Neural progenitor cell (in vitro differentiated cells): ENCODE data around the gene MBOAT1. TPM values are rescaled to one million over a fixed set of nuclear protein-coding genes. Genes with fewer than 3 reads are reported as not detected.

Source experiments
- DNase-seq: peaks from one replicate; pipeline ENCODE4 v3.0.0-alpha.2; 2016; ENCODE audit warnings: low spot score
- H2AFZ ChIP-seq: fragments of 200-600 bp; sonication (generic); replicated peaks from 2 replicates; pipeline ENCODE4 v1.6.1; 2016; ENCODE audit warnings: antibody characterized with exemption
- H3F3A ChIP-seq: fragments of 200-600 bp; sonication (generic); 2 replicates; pipeline ENCODE4 v1.6.1; 2016; ENCODE audit warnings: antibody characterized with exemption, low read depth
- H3K27ac ChIP-seq: fragments of 200-600 bp; sonication (generic); 2 replicates; pipeline ENCODE4 v1.5.1; 2016; ENCODE audit warnings: mild to moderate bottlenecking
- H3K27me3 ChIP-seq: fragments of 200-600 bp; sonication (generic); 2 replicates; pipeline ENCODE4 v1.6.1; 2016; ENCODE audit warnings: mild to moderate bottlenecking, moderate library complexity
- H3K36me3 ChIP-seq: fragments of 200-600 bp; sonication (generic); 2 replicates; pipeline ENCODE4 v1.5.1; 2016
- H3K4me1 ChIP-seq: fragments of 200-600 bp; sonication (generic); 2 replicates; pipeline ENCODE4 v1.6.1; 2016; ENCODE audit warnings: mixed run types
- H3K4me2 ChIP-seq: fragments of 200-600 bp; sonication (generic); 2 replicates; pipeline ENCODE4 v1.6.1; 2016
- H3K4me3 ChIP-seq: fragments of 200-600 bp; sonication (generic); 2 replicates; pipeline ENCODE4 v1.5.1; 2016
- H3K79me2 ChIP-seq: fragments of 200-600 bp; sonication (generic); 2 replicates; pipeline ENCODE4 v1.6.1; 2016; ENCODE audit warnings: low read depth
- H3K9ac ChIP-seq: fragments of 200-600 bp; sonication (generic); 2 replicates; pipeline ENCODE4 v1.6.1; 2016
- H3K9me3 ChIP-seq: fragments of 200-600 bp; sonication (generic); 2 replicates; pipeline ENCODE4 v1.5.1; 2016; ENCODE audit warnings: low read depth
- H4K20me1 ChIP-seq: fragments of 200-600 bp; sonication (generic); 2 replicates; pipeline ENCODE4 v1.6.1; 2016; ENCODE audit warnings: low read depth
- H3K27ac Mint-ChIP-seq: 3 replicates; pipeline ENCODE4 v1.8.0; 2021; ENCODE audit warnings: mixed read lengths
- H3K27me3 Mint-ChIP-seq: 2 replicates; pipeline ENCODE4 v1.8.0; 2022; ENCODE audit warnings: low read depth, mild to moderate bottlenecking, inconsistent platforms, moderate library complexity, mixed read lengths; ENCODE audit not compliant: insufficient read depth
- H3K36me3 Mint-ChIP-seq: 3 replicates; pipeline ENCODE4 v1.8.0; 2021; ENCODE audit warnings: mixed read lengths
- H3K4me1 Mint-ChIP-seq: 3 replicates; pipeline ENCODE4 v1.8.0; 2021; ENCODE audit warnings: mixed read lengths
- H3K4me3 Mint-ChIP-seq: 3 replicates; pipeline ENCODE4 v1.8.0; 2021; ENCODE audit warnings: mild to moderate bottlenecking, moderate library complexity, mixed read lengths
- H3K9me3 Mint-ChIP-seq: 3 replicates; pipeline ENCODE4 v1.8.0; 2020; ENCODE audit warnings: mixed read lengths
- CTCF ChIP-seq: fragments of 200-600 bp; sonication (generic); IDR thresholded peaks from 2 replicates; pipeline ENCODE4 v1.5.1; 2017; ENCODE audit warnings: antibody characterized with exemption, mild to moderate bottlenecking
- EZH2 ChIP-seq: fragments of 200-600 bp; sonication (generic); IDR thresholded peaks from 2 replicates; pipeline ENCODE4 v1.6.1; 2017; ENCODE audit warnings: antibody characterized with exemption, mild to moderate bottlenecking, moderate library complexity
- EZH2phosphoT487 ChIP-seq: fragments of 200-600 bp; sonication (generic); IDR thresholded peaks from 2 replicates; pipeline ENCODE4 v1.6.1; 2017; ENCODE audit warnings: antibody characterized with exemption
- total RNA-seq: library from RNA; depleted of rRNA; stranded (reverse); fragments of >200 nt; gene quantifications from 2 replicates; pipeline ENCODE4 v1.2.3, GENCODE V29; 2015; ENCODE audit warnings: low replicate concordance

The MBOAT1 gene
- total RNA-seq, 1 donor from 2014 or later = 0.45 TPM

GRCh38 chr6:20159098-20159497 lies 53.2 kb downstream of the MBOAT1 start:
- Histone ChIP-seq H3K4me3 (no peak overlapping the region), H3K27ac (no peak overlapping the region), H3K9me3 (no peaks in the 10 kb centered on the region), H3K27me3 (no peaks in the 10 kb centered on the region), H3K9ac (no peak overlapping the region), H3K4me1 (peaks cover 11% of the 10 kb centered on the region), H2AFZ (no peak overlapping the region), H4K20me1 (no peaks in the 10 kb centered on the region), H3K4me2 (no peak overlapping the region), H3K79me2 (no peaks in the 10 kb centered on the region), H3F3A (no peaks in the 10 kb centered on the region), H3K36me3 (no peaks in the 10 kb centered on the region)
- no peak overlapping the region for H3K4me3 Mint-ChIP-seq
- peaks cover 9% of the 10 kb centered on the region for H3K4me1 Mint-ChIP-seq
- TF ChIP-seq EZH2phosphoT487 (no peak), EZH2 (no peak), CTCF (no peak)
- H3K9me3 Mint-ChIP-seq = no peaks in the 10 kb centered on the region
- no peaks in the 10 kb centered on the region for H3K36me3 Mint-ChIP-seq
- H3K27me3 Mint-ChIP-seq = no peaks in the 10 kb centered on the region
- no peak for DNase-seq
- no peak overlapping the region for H3K27ac Mint-ChIP-seq

- Mint-ChIP-seq H3K9me3 (no peaks in the 10 kb centered on the region), H3K27me3 (no peaks in the 10 kb centered on the region)
Observed at GRCh38 chr6:20158676-20159075, 53.6 kb downstream of the MBOAT1 start.

GRCh38 chr6:20156824-20157223 lies 55.4 kb downstream of the MBOAT1 start:
- Histone ChIP-seq H3K9ac (no peak overlapping the region), H3K4me2 (no peak overlapping the region), H2AFZ (no peak overlapping the region), H4K20me1 (no peaks in the 10 kb centered on the region), H3K36me3 (no peaks in the 10 kb centered on the region), H3F3A (peaks cover 14% of the 10 kb centered on the region), H3K4me3 (no peak overlapping the region), H3K9me3 (no peaks in the 10 kb centered on the region), H3K27me3 (no peaks in the 10 kb centered on the region), H3K79me2 (no peaks in the 10 kb centered on the region), H3K27ac (no peak overlapping the region), H3K4me1 (peaks cover 11% of the 10 kb centered on the region)
- Mint-ChIP-seq H3K4me3 (no peak overlapping the region), H3K9me3 (no peaks in the 10 kb centered on the region), H3K27me3 (peaks cover 2% of the 10 kb centered on the region), H3K27ac (no peak overlapping the region), H3K4me1 (peaks cover 9% of the 10 kb centered on the region), H3K36me3 (no peaks in the 10 kb centered on the region)
- no peak for DNase-seq
- TF ChIP-seq EZH2phosphoT487 = no peak
- TF ChIP-seq EZH2 = no peak
- TF ChIP-seq CTCF = no peak

More at GRCh38 chr6:20158676-20159075, 53.6 kb downstream of the MBOAT1 start:
- Histone ChIP-seq H3K4me3 (no peak overlapping the region), H3K27me3 (no peaks in the 10 kb centered on the region), H3K9me3 (no peaks in the 10 kb centered on the region), H4K20me1 (no peaks in the 10 kb centered on the region), H3K27ac (no peak overlapping the region), H3K4me1 (peaks cover 11% of the 10 kb centered on the region), H3K9ac (no peak overlapping the region), H3K4me2 (no peak overlapping the region), H2AFZ (no peak overlapping the region), H3K79me2 (no peaks in the 10 kb centered on the region), H3F3A (peaks cover 3% of the 10 kb centered on the region), H3K36me3 (no peaks in the 10 kb centered on the region)
- no peaks in the 10 kb centered on the region for H3K36me3 Mint-ChIP-seq
- TF ChIP-seq EZH2 = no peak
- no peak for TF ChIP-seq CTCF
- no peak for TF ChIP-seq EZH2phosphoT487
- DNase-seq = no peak
- H3K4me3 Mint-ChIP-seq = no peak overlapping the region
- no peak overlapping the region for H3K27ac Mint-ChIP-seq
- peaks cover 9% of the 10 kb centered on the region for H3K4me1 Mint-ChIP-seq
